Gastrocnemius medialis (tissue), 4 donors: Measurements from ENCODE around the gene SCARB1. TPM values are rescaled to one million over a fixed set of nuclear protein-coding genes. Genes with fewer than 3 reads are reported as not detected.

Source experiments
- ATAC-seq, 2 donors: fragments of 150-250 bp; one replicate each; pipeline ENCODE4 v1.9.1; 2016
- DNase-seq, 2 donors: peaks; one replicate each; pipeline ENCODE4 v3.0.0-alpha.2; 2019
- H3K27ac ChIP-seq, 4 donors: fragments of 200-600 bp; sonication (generic); 1 replicate in 1 of 4; 2 replicates in 3 of 4; pipeline ENCODE4 v1.5.1; 2016 to 2018; ENCODE audit warnings: mild to moderate bottlenecking in 2 of 4, moderate library complexity in 1 of 4
- H3K27me3 ChIP-seq, 3 donors: fragments of 200-600 bp; sonication (generic) in 2 of 3; 1 replicate in 1 of 3; 2 replicates in 2 of 3; pipeline versions ENCODE4 v1.5.1 to v1.6.0; 2016 to 2019; ENCODE audit warnings: mild to moderate bottlenecking in 1 of 3, moderate library complexity in 1 of 3
- H3K36me3 ChIP-seq, 2 donors: fragments of 200-600 bp; sonication (generic) in 1 of 2; one replicate each; pipeline ENCODE4 v1.5.1; 2017 to 2018
- H3K4me1 ChIP-seq, 2 donors: fragments of 200-600 bp; sonication (generic) in 1 of 2; one replicate each; pipeline ENCODE4 v1.5.1; 2016 to 2017; ENCODE audit warnings: mild to moderate bottlenecking in 2 of 2
- H3K4me3 ChIP-seq, 4 donors: fragments of 200-600 bp; sonication (generic) in 3 of 4; 1 replicate in 1 of 4; 2 replicates in 3 of 4; pipeline ENCODE4 v1.5.1; 2016 to 2019; ENCODE audit warnings: mild to moderate bottlenecking in 2 of 4
- H3K9me3 ChIP-seq, 3 donors: fragments of 200-600 bp; sonication (generic) in 2 of 3; 1 replicate in 1 of 3; 2 replicates in 2 of 3; pipeline ENCODE4 v1.5.1; 2016 to 2019
- CTCF ChIP-seq, 5 experiments: fragments of 450-650 bp in 3 of 5; fragments of 200-600 bp in 2 of 5; sonication (generic) in 2 of 5; IDR thresholded peaks in 4 of 5; conservative IDR thresholded peaks in 1 of 5; 1 replicate in 4 of 5; 2 replicates in 1 of 5; pipeline ENCODE4 v1.5.1; 2016 to 2019; ENCODE audit warnings: antibody characterized with exemption in 5 of 5, mild to moderate bottlenecking in 3 of 5, moderate library complexity in 3 of 5
- POLR2A ChIP-seq, 2 donors: fragments of 450-650 bp; IDR thresholded peaks; one replicate each; pipeline ENCODE4 v1.6.1; 2017; ENCODE audit warnings: antibody characterized with exemption in 2 of 2, mild to moderate bottlenecking in 2 of 2, moderate library complexity in 2 of 2
- in situ Hi-C, 4 donors: fragments of 200-750 bp; cut with MboI; loops; one replicate each; pipeline versions ENCODE4 v1.15.0 to v1.8.0; 2017; ENCODE audit warnings: low sequenced_read_pairs in 4 of 4
- intact Hi-C: fragments of 100-400 bp; cut with DNase I; formaldehyde crosslinking; loops from one replicate; pipeline ENCODE4 v1.15.1; 2023; ENCODE audit warnings: low total_unique reads
- total RNA-seq, 4 donors: library from RNA; depleted of rRNA; stranded (reverse); fragments of >200 nt; gene quantifications; one replicate each; pipeline versions ENCODE4 v1.1.0 to v1.2.3, GENCODE V29; 2016

SCARB1 gene
- total RNA-seq, 4 donors from 2014 or later: 5.4 to 8.7 (median 6.2) TPM

- ATAC-seq (no peak), DNase-seq (no peak)
- H3K9me3 ChIP-seq: no peaks in the 10 kb centered on the region
- peak overlapping the region; percentile 75 to 93 (median 89) for H3K27ac ChIP-seq
- H3K27me3 ChIP-seq: no peaks in the 10 kb centered on the region
- TF ChIP-seq CTCF (IDR thresholded peaks at IDR 0.05 in 4 of 5, conservative IDR thresholded peaks at IDR 0.05 in 1 of 5) (no peak), POLR2A (IDR thresholded peaks at IDR 0.05) (no peak)
- no peaks in the 10 kb centered on the region for H3K36me3 ChIP-seq
- in situ Hi-C loops (no loop called here), intact Hi-C loops (loop anchor here (5.0 kb wide), 1 partner anchor 230 kb away; no protein-coding TSS in a partner anchor)
- peaks cover 25 to 31% of the 10 kb centered on the region in 2 donors for H3K4me1 ChIP-seq
- H3K4me3 ChIP-seq: no peak overlapping the region
Observed at GRCh38 chr12:124746649-124747425, 116.8 kb downstream of the SCARB1 start.

GRCh38 chr12:124745891-124746570 is 117.6 kb downstream of the SCARB1 start:
- Histone ChIP-seq H3K9me3 (no peaks in the 10 kb centered on the region), H3K36me3 (no peaks in the 10 kb centered on the region), H3K27ac (peak overlapping the region; percentile 75 to 93 (median 89)), H3K4me1 (peaks cover 25 to 32% of the 10 kb centered on the region in 2 donors), H3K27me3 (no peaks in the 10 kb centered on the region), H3K4me3 (peak overlapping the region in 1 of 4 donors; percentile 22)
- in situ Hi-C loops: no loop called here
- intact Hi-C loops: loop anchor here (5.0 kb wide), 1 partner anchor 229 kb away; no protein-coding TSS in a partner anchor
- ATAC-seq: peak; percentile 80 to 86
- TF ChIP-seq CTCF (IDR thresholded peaks at IDR 0.05 in 4 of 5, conservative IDR thresholded peaks at IDR 0.05 in 1 of 5) (no peak), POLR2A (IDR thresholded peaks at IDR 0.05) (peak in 1 of 2 donors; percentile 10)
- DNase-seq: peak; percentile 91 to 92

- peak overlapping the region; percentile 75 to 93 (median 89) for H3K27ac ChIP-seq
- H3K27me3 ChIP-seq: no peaks in the 10 kb centered on the region
- in situ Hi-C loops: no loop called here
- peaks cover 25 to 38% of the 10 kb centered on the region in 2 donors for H3K4me1 ChIP-seq
- no peak for DNase-seq
- TF ChIP-seq POLR2A (IDR thresholded peaks at IDR 0.05): no peak
- no peak for TF ChIP-seq CTCF (IDR thresholded peaks at IDR 0.05 in 4 of 5, conservative IDR thresholded peaks at IDR 0.05 in 1 of 5)
- no peaks in the 10 kb centered on the region for H3K9me3 ChIP-seq
- no peak for ATAC-seq
- intact Hi-C loops: loop anchor here (5.0 kb wide), 1 partner anchor 228 kb away; no protein-coding TSS in a partner anchor
- no peaks in the 10 kb centered on the region for H3K36me3 ChIP-seq
- peak overlapping the region in 1 of 4 donors; percentile 22 for H3K4me3 ChIP-seq
Observed at GRCh38 chr12:124745465-124745890, 118.2 kb downstream of the SCARB1 start.

GRCh38 chr12:124744659-124745464 is 118.8 kb downstream of the SCARB1 start:
- in situ Hi-C loops (no loop called here), intact Hi-C loops (loop anchor here (5.0 kb wide), 1 partner anchor 228 kb away; no protein-coding TSS in a partner anchor)
- Histone ChIP-seq H3K27me3 (no peaks in the 10 kb centered on the region), H3K4me3 (no peak overlapping the region), H3K36me3 (no peaks in the 10 kb centered on the region), H3K27ac (peak overlapping the region; percentile 75 to 93 (median 89)), H3K4me1 (peaks cover 25 to 39% of the 10 kb centered on the region in 2 donors), H3K9me3 (no peaks in the 10 kb centered on the region)
- TF ChIP-seq POLR2A (IDR thresholded peaks at IDR 0.05): no peak
- no peak for TF ChIP-seq CTCF (IDR thresholded peaks at IDR 0.05 in 4 of 5, conservative IDR thresholded peaks at IDR 0.05 in 1 of 5)
- peak in 1 of 2 donors; percentile 18 for ATAC-seq
- peak in 1 of 2 donors; percentile 57 for DNase-seq
